Breast epithelium (tissue), 3 donors: Measurements from ENCODE around the gene HOXC13.

Experiments used
- CTCF ChIP-seq, 3 donors: fragments of 450-650 bp; IDR thresholded peaks; one replicate each; pipeline ENCODE4 v1.5.1; 2016 to 2017; ENCODE audit warnings: antibody characterized with exemption in 3 of 3, mild to moderate bottlenecking in 3 of 3, moderate library complexity in 3 of 3
- POLR2AphosphoS5 ChIP-seq, 3 donors: sonication (generic); formaldehyde crosslinking; IDR thresholded peaks; one replicate each; pipeline ENCODE4 v1.6.1; 2017; ENCODE audit warnings: antibody characterized with exemption in 3 of 3

GRCh38 chr12:53972152-53972702, 33.6 kb downstream of the HOXC13 start:
- no peak for TF ChIP-seq CTCF (IDR thresholded peaks at IDR 0.05)
- TF ChIP-seq POLR2AphosphoS5 (IDR thresholded peaks at IDR 0.05) = no peak
